Loucy (cell line): Measurements from ENCODE around the gene RSRC1.

Experiments used
- H2AFZ ChIP-seq: fragments of 200-600 bp; sonication (generic); 2 replicates; pipeline ENCODE4 v1.6.0; 2016; ENCODE audit warnings: antibody characterized with exemption, mild to moderate bottlenecking, low read length, moderate library complexity
- H3F3A ChIP-seq: fragments of 200-600 bp; 2 replicates; pipeline ENCODE4 v1.6.0; 2016; ENCODE audit warnings: antibody characterized with exemption, low read depth, mild to moderate bottlenecking
- H3K27me3 ChIP-seq: fragments of 200-600 bp; sonication (generic); 2 replicates; pipeline ENCODE4 v1.6.1; 2014; ENCODE audit warnings: low read length, mild to moderate bottlenecking; ENCODE audit not compliant: insufficient read depth, poor library complexity, severe bottlenecking
- H3K36me3 ChIP-seq: fragments of 200-600 bp; sonication (generic); 2 replicates; pipeline ENCODE4 v1.6.1; 2016; ENCODE audit warnings: low read length; ENCODE audit not compliant: insufficient read depth
- H3K4me1 ChIP-seq: fragments of 200-600 bp; sonication (generic); 2 replicates; pipeline ENCODE4 v1.5.1; 2014; ENCODE audit warnings: low read length, mild to moderate bottlenecking; ENCODE audit not compliant: insufficient read depth, poor library complexity, severe bottlenecking
- H3K4me2 ChIP-seq: fragments of 200-600 bp; sonication (generic); 2 replicates; pipeline ENCODE4 v1.6.0; 2014; ENCODE audit warnings: antibody characterized with exemption, low read length, low read depth, mild to moderate bottlenecking; ENCODE audit not compliant: poor library complexity, severe bottlenecking
- H3K4me3 ChIP-seq: fragments of 200-600 bp; sonication (generic); 2 replicates; pipeline ENCODE4 v1.5.1; 2014; ENCODE audit warnings: low read length, mild to moderate bottlenecking, mixed read lengths; ENCODE audit not compliant: poor library complexity, severe bottlenecking
- H3K79me2 ChIP-seq: fragments of 200-600 bp; sonication (generic); 2 replicates; pipeline ENCODE4 v1.6.1; 2014; ENCODE audit warnings: low read length; ENCODE audit not compliant: insufficient read depth
- H3K9ac ChIP-seq: fragments of 200-600 bp; sonication (generic); 2 replicates; pipeline ENCODE4 v1.6.0; 2014; ENCODE audit warnings: mild to moderate bottlenecking, low read depth, low read length, moderate library complexity; ENCODE audit not compliant: poor library complexity, severe bottlenecking
- H3K9me2 ChIP-seq: fragments of 200-600 bp; sonication (generic); replicated peaks from 2 replicates; pipeline ENCODE4 v1.6.1; 2016; ENCODE audit warnings: low read depth, low read length, mixed read lengths
- H3K9me3 ChIP-seq: fragments of 200-600 bp; sonication (generic); 2 replicates; pipeline ENCODE4 v1.6.1; 2014; ENCODE audit warnings: mild to moderate bottlenecking, antibody characterized with exemption, low read length, low read depth; ENCODE audit not compliant: insufficient read depth
- H4K20me1 ChIP-seq: fragments of 200-600 bp; sonication (generic); 2 replicates; pipeline ENCODE4 v1.6.0; 2014; ENCODE audit warnings: antibody characterized with exemption, low read length, mild to moderate bottlenecking; ENCODE audit not compliant: insufficient read depth, poor library complexity, severe bottlenecking
- EZH2phosphoT487 ChIP-seq: fragments of 200-600 bp; IDR thresholded peaks from 2 replicates; pipeline ENCODE4 v1.6.1; 2018; ENCODE audit warnings: antibody characterized with exemption, mild to moderate bottlenecking, moderate library complexity, borderline replicate concordance
- TF ChIP-seq, protein P1 (sequence below): fragments of 200-600 bp; sonication (generic); conservative IDR thresholded peaks from 2 replicates; pipeline ENCODE4 v1.5.1; 2014; ENCODE audit warnings: mild to moderate bottlenecking, antibody characterized with exemption, low read length

RSRC1 gene

DNA sequence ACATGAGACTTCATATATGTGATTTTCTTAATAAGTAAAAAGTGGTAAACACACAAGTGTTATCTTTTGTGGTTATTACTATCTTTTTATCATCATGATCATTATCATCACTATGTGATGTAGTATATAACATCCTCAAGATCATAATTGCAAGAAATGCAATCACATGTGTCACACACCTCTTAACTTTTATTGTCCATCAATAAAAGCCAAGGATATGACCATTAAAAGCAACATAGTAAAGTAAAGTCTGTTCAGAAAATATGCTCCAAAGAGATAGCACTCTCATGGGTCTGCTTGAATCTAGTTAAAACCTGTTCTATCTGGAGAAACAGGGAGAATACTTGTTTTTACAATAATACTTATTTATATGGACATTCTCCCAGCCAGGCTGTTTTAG, 308.1 kb downstream of the RSRC1 start:
- Histone ChIP-seq H3K4me1 (no peaks in the 10 kb centered on the region), H3K4me3 (no peak overlapping the region), H3K9me2 (no peaks in the 10 kb centered on the region), H3K79me2 (no peaks in the 10 kb centered on the region), H2AFZ (no peak overlapping the region), H3K36me3 (no peaks in the 10 kb centered on the region), H3K27me3 (no peaks in the 10 kb centered on the region), H3K4me2 (no peak overlapping the region), H3K9me3 (no peaks in the 10 kb centered on the region), H4K20me1 (no peaks in the 10 kb centered on the region), H3F3A (no peaks in the 10 kb centered on the region), H3K9ac (no peak overlapping the region)
- TF ChIP-seq EZH2phosphoT487, result no peak
- TF ChIP-seq, protein P1, sequence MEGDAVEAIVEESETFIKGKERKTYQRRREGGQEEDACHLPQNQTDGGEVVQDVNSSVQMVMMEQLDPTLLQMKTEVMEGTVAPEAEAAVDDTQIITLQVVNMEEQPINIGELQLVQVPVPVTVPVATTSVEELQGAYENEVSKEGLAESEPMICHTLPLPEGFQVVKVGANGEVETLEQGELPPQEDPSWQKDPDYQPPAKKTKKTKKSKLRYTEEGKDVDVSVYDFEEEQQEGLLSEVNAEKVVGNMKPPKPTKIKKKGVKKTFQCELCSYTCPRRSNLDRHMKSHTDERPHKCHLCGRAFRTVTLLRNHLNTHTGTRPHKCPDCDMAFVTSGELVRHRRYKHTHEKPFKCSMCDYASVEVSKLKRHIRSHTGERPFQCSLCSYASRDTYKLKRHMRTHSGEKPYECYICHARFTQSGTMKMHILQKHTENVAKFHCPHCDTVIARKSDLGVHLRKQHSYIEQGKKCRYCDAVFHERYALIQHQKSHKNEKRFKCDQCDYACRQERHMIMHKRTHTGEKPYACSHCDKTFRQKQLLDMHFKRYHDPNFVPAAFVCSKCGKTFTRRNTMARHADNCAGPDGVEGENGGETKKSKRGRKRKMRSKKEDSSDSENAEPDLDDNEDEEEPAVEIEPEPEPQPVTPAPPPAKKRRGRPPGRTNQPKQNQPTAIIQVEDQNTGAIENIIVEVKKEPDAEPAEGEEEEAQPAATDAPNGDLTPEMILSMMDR, result no peak

DNA sequence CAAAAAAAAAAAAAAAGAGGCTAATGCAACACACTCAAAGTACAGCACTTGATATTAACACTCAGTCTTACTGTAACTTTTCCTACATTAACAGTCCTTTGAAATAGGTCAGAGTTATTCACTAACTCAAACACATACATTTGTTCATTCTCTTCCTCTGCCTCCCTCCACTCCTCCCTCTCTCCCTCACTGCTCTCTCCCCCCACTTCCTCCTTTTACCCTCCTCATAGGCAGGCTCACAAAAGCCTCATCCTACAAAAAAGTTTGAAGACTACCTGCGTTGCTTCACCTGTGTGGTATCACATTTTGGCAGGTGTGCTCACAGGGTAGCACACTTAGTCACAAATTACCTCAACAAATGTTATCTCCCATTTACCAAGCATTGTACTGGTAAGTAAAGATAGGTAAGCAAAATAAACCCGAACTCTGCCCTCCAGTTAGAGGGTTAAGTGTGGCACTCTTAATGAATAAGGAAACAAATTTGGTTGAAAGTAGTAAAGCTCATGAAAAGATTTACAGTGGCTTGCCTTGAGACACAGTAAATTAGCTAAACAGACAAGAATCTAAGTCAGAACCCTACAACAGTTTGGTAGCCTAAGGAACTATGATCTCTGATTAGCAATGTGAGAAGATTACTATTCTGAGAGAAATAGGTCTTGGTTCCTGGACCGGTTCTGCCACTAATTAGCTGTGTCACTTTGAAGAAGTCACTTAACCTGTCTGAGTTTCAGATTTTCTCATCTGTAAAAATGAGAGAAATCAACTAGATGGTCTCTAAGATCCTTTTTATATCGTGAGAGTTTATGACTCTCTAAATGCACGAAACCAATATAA, 310.1 kb downstream of the RSRC1 start:
- Histone ChIP-seq H3K27me3 (no peaks in the 10 kb centered on the region), H3K4me1 (no peaks in the 10 kb centered on the region), H3K36me3 (no peaks in the 10 kb centered on the region), H3F3A (no peaks in the 10 kb centered on the region), H3K9ac (no peak overlapping the region), H3K9me3 (no peaks in the 10 kb centered on the region), H4K20me1 (no peaks in the 10 kb centered on the region), H3K9me2 (no peaks in the 10 kb centered on the region), H3K79me2 (no peaks in the 10 kb centered on the region), H2AFZ (no peak overlapping the region), H3K4me2 (no peak overlapping the region), H3K4me3 (no peak overlapping the region)
- no peak for TF ChIP-seq EZH2phosphoT487
- TF ChIP-seq, protein P1, result no peak

DNA sequence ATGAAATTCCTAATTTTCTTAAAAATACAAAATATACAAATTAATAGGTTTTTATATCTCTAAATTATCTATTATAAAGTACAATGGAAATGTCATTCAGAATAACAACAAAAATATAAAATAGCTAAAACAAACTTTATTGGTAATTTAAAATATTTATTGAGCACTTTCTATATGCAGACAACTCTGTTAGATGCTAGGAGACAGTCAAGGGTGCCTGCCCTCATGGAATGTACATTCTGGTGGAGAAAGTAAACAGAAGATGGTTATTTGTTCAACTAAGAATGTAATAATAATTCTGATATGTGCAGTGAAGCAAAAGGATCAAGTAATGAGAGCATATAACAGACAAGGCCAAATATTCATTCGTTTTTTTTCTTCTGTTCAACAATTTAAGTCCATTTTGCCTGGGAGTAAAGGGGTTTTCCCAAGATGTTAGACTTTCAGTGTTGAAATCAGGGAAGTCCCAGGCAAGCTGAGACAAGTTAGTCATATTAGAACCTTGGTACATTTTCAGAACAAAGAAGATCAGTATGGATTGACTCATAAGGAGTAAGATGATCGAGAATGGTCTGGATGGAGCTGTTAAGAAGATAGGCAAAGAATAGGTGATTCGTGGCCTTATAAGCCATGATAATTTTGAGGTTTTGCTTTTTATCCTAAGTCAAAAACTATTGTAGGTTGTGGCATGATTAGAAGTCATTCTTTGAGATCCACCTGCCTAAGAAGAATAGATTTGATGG, 310.9 kb downstream of the RSRC1 start:
- Histone ChIP-seq H3K27me3 (no peaks in the 10 kb centered on the region), H4K20me1 (no peaks in the 10 kb centered on the region), H3K36me3 (no peaks in the 10 kb centered on the region), H3K4me3 (no peak overlapping the region), H3K9me2 (no peaks in the 10 kb centered on the region), H3K4me2 (no peak overlapping the region), H3K9ac (no peak overlapping the region), H3F3A (no peaks in the 10 kb centered on the region), H3K9me3 (no peaks in the 10 kb centered on the region), H3K4me1 (no peaks in the 10 kb centered on the region), H3K79me2 (no peaks in the 10 kb centered on the region), H2AFZ (no peak overlapping the region)
- TF ChIP-seq EZH2phosphoT487, result no peak
- TF ChIP-seq, protein P1, result no peak
